NCI-H2171 treated with DMSO at 0.1 percent for 48 hours (cell line): ENCODE results near the gene RAB1A.
A peak's percentile ranks its signal among the peaks of the same experiment; 100 is the strongest.

Experiments
- DNase-seq: peaks from one replicate; lab custom pipeline; 2025; lab: John Stamatoyannopoulos, UW

RAB1A gene

GRCh38 chr2:65061146-65061909 lies 68.6 kb downstream of the RAB1A start:
- DNase-seq: no peak

GRCh38 chr2:65059071-65059470 lies 70.8 kb downstream of the RAB1A start:
- no peak for DNase-seq

- DNase-seq: peak; percentile 38
Measured at GRCh38 chr2:65057391-65058052, 72.4 kb downstream of the RAB1A start.

DNA sequence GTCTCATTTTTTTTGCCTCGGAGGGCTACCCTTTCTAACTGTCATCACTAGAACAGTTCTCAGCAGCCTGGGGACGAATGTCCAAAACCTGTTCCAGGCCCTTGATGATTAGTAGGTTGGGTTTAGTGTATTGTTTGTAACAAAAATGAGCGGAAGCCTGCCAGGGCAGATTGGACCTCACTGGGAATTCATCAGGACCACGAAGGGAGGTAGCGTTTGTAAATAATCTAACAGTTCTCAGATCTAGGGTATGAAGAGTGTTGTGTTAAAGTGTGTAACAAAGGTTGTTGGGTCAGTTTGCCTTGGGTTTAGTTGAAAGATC lies 72.9 kb downstream of the RAB1A start:
- no peak for DNase-seq

- DNase-seq: peak; percentile 96
Measured at GRCh38 chr2:65056215-65057053, 73.5 kb downstream of the RAB1A start, which contains the start of gene CEP68. Gene CEP68, plus strand, starts transcription at chr2:65056416. Its CDS starts 13,029 bp downstream, at chr2:65069445.

GRCh38 chr2:65055422-65056214 lies 74.3 kb downstream of the RAB1A start:
- peak; percentile 88 for DNase-seq

DNA sequence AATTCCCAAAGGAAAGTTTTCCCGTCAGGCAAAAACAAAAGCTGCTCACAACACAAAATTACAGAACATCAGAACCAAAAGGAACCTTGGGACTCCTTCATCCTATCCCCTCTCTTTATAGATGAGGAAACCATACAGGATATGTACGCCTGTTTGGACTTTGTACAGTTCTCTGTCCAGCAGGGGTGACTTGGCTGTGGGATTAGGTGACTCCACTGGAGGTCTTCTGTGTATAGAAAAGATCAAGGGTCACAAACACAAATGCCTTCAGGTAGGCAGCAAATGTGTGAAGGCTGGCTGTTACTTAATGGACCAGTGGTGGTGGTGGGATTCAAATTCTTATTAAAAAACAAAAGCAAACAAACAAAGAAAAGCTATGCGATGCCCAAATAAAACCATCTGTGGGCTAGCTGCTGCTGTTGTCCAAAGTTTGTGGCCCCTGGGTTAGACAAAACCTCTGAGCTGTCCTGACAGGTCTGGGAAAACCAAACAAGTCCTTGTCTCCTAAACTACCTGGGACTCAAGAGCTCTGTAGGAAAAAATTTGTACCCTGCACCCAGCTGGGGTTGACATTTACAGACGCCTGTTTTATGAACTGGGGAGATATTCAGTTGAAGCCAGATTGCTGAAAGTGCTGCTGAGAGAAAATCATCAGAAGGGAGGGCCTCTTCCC lies 75.0 kb downstream of the RAB1A start:
- DNase-seq: no peak

GRCh38 chr2:65053199-65053598 lies 76.7 kb downstream of the RAB1A start:
- DNase-seq: no peak

GRCh38 chr2:65050931-65051330 lies 79.0 kb downstream of the RAB1A start:
- no peak for DNase-seq

DNA sequence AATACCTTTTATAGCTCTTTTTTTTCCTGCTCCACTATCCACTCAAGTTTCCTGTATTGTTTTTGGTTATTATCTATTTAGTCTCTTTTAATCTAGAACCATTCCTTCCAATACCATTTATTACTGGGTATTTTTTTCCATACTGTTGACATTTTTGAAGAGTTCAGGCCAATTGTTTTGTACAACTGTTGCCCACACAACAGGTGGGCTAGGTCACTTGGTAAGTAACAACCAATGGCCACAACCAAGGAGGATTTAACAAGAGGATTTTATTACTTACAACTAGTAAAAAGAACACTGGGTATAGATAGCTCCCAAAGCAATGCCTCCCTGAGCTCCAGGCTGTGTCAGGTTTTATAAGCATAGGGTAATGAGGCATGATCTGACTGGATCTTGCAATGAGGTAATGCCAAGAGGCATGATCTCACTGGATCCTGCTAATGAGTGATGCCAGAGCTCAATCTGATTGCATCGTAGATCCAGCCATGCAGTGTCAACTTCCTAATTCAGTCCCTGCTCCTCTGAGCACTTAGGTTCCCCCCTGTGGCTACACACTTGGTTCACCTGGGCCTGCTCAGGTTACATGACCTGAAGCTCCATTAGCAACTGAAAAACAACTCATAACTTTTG lies 80.8 kb downstream of the RAB1A start:
- DNase-seq: peak; percentile 72

DNA sequence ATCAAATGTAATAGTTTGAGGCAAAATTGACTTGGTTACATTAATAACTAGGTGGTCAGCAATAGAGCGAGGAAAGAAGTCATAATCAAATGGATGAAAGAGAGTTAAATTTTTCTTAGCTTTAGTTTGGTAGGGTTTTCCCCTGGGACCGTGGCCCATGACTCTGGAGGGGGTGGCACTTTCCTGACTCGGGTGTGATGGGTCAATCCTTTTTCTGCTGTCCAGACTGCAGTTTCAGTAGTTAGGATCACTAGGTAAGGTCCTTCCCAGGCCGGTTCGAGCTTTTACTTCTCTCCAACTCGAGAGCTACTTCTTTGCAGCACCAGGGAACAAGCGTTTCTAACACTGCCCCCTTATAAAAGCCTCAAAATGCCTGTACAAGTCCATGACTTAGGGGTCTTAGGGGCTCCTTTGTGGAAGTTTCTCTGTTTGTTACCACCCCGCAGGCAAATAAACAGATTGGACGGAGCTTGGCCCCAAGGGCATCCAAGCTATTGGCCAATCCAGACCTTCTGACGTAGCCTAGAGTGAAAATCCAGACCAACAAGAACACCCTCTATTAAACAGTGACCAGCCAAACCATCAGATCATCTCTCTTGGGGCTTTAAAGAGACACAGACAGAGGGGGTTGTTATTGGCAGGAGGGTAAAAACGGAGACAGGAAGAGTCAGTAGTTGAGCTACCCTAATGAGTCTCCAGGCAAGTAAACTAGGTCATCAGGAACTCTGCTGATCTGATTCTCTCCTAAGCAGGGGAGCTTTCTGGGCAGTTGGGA lies 83.1 kb downstream of the RAB1A start:
- DNase-seq: no peak

DNA sequence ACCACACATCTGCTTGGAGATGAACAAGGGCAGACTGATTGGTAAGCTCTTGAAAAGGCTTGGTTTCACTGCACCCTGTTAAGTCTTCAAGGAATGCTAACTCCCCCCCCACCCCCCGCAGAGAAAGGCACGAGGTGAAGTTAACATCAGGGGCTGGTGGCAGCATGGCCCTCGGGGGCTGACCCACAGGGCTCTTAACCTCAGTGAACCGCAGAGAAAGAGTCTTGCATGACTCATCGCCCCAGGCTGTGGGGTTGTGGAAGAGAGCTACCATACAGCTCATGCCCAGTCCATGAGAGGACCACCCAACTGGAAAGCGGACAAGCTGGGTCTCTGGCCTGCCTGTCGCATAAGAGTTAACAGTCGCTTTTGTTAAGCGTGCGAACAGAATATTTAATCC lies 84.3 kb downstream of the RAB1A start:
- no peak for DNase-seq

- DNase-seq: no peak
Measured at GRCh38 chr2:65044097-65044735, 85.7 kb downstream of the RAB1A start.

DNA sequence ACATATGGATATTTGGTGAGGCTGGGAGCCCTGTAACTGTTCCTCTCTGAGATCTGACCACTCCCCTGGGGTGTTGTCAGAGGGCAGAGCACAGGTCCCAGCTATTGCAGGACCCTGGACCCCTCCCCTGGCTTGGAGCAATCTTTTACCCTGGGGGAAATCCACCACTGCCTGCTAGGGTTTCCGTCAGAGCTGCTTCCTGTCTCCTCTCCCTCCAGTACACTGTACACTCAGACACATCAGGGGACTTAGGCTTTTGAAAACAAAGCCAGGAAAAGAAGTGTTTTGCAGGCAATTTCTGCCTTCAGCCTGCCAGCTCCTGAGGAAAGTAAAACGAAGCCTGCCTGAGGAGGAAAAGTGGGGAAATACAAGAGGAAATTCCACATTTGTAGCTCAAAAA lies 86.9 kb downstream of the RAB1A start:
- DNase-seq: no peak

DNA sequence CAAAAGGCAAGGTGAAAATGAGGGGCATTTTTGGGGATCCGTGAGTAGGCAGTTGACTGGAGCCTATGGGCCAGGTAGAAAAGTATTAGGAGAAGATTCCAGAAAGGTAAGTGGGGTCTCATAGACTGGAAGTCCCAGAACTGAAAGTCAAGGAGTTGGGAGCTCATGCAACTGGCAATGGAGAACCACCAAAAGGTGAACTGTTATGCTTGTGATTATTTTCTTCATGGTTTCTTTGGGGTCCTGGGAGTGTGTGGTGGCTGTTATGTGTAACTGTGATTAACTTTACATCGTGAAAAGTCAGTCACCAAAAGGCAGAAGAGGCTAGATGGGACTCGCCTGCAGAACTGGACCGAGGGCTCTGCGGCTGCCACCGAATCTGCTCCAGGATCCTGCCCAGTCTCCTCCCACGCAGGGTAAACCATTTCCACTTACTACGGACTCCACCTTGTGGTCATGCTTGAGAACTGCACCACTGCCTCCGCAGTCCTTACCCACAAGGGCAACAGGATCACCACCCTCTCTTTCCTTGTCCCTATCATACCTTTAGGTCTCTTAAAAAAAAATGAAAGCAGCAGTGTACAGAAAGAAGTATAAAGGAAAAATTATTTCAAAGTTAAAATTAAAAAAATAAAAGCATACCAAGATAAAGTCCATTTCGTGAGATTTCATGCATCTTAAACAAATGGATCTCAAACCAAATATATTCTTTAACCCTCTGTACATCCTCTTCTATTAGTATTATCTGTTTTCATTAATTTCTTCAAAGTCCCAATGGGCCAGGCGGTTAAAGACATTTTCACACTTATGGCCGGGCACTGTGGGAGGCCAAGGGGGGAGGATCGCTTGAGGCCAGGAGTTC lies 89.3 kb downstream of the RAB1A start:
- peak; percentile 73 for DNase-seq

- no peak for DNase-seq
Measured at GRCh38 chr2:65039640-65040039, 90.3 kb downstream of the RAB1A start.

- DNase-seq: peak; percentile 75
Measured at GRCh38 chr2:65037178-65037577, 92.7 kb downstream of the RAB1A start.
